ENCODE results near the gene ARHGAP26. TPM values are rescaled to one million over a fixed set of nuclear protein-coding genes. Genes with fewer than 3 reads are reported as not detected.

Gene ARHGAP26
- polyA plus RNA-seq, 1 donor from 2014 or later = 0.83 TPM

Other genes with a start within 250 kb of the ARHGAP26 start
- gene FGF1, start 84.3 kb upstream of the ARHGAP26 start, polyA plus RNA-seq = not detected in 2 replicates